PC-3 (cell line): ENCODE measurements around the gene PLEKHH1. TPM values are rescaled to one million over a fixed set of nuclear protein-coding genes. Genes with fewer than 3 reads are reported as not detected.

Source experiments
- ATAC-seq: fragments of 200-7000 bp; cut with Tn5 transposase; 2 replicates; pipeline ENCODE4 v1.9.1; 2020; ENCODE audit warnings: mild to moderate bottlenecking, moderate library complexity
- BruUV-seq: library from RNA; stranded (reverse); fragments of 400-500 nt; replicated peaks from 2 replicates; lab custom pipeline; 2021; lab: Mats Ljungman, UMichigan
- CTCF ChIA-PET: fragments of 300-600 bp; sonication (Branson Sonifier 250); formaldehyde crosslinking; loops from one replicate; lab custom pipeline; 2022; ENCODE audit warnings: antibody characterized with exemption; lab: Charles Lee
- POLR2A ChIA-PET: fragments of 300-600 bp; sonication (Branson Sonifier 250); formaldehyde crosslinking; loops from one replicate; lab custom pipeline; 2022; ENCODE audit warnings: antibody characterized with exemption; ENCODE audit not compliant: unreplicated experiment; lab: Charles Lee
- DNase-seq: peaks from one replicate; pipeline ENCODE4 v3.0.0-alpha.2; 2015
- H2AFZ ChIP-seq: fragments of 300-600 bp; sonication (generic); 2 replicates; pipeline ENCODE4 v1.6.0; 2016; ENCODE audit warnings: antibody characterized with exemption, low read length
- H3F3A ChIP-seq: fragments of 300-600 bp; sonication (generic); one replicate; pipeline ENCODE4 v1.6.0; 2017; ENCODE audit warnings: antibody characterized with exemption, low read length, control low read depth, mild to moderate bottlenecking; ENCODE audit not compliant: unreplicated experiment
- H3K27ac ChIP-seq: fragments of 300-600 bp; sonication (generic); 2 replicates; pipeline ENCODE4 v1.5.1; 2016; ENCODE audit warnings: mild to moderate bottlenecking, low read length
- H3K27me3 ChIP-seq: fragments of 300-600 bp; sonication (generic); 2 replicates; pipeline ENCODE4 v1.6.1; 2016; ENCODE audit warnings: low read length, mixed read lengths
- H3K36me3 ChIP-seq: fragments of 300-600 bp; sonication (generic); 2 replicates; pipeline ENCODE4 v1.6.1; 2016; ENCODE audit warnings: low read depth, mixed run types, low read length, mixed read lengths
- H3K4me1 ChIP-seq: fragments of 300-600 bp; sonication (generic); 2 replicates; pipeline ENCODE4 v1.5.1; 2016; ENCODE audit warnings: low read length; ENCODE audit not compliant: insufficient read depth
- H3K4me2 ChIP-seq: fragments of 300-600 bp; sonication (generic); 2 replicates; pipeline ENCODE4 v1.6.0; 2016; ENCODE audit warnings: low read length
- H3K4me3 ChIP-seq: fragments of 300-600 bp; sonication (generic); 2 replicates; pipeline ENCODE4 v1.5.1; 2016; ENCODE audit warnings: mild to moderate bottlenecking, low read length, mixed read lengths
- H3K79me2 ChIP-seq: fragments of 300-600 bp; sonication (generic); 2 replicates; pipeline ENCODE4 v1.6.1; 2017; ENCODE audit warnings: low read length, mixed read lengths
- H3K9ac ChIP-seq: fragments of 300-600 bp; sonication (generic); 2 replicates; pipeline ENCODE4 v1.6.0; 2016; ENCODE audit warnings: mild to moderate bottlenecking, low read length
- H3K9me2 ChIP-seq: fragments of 300-600 bp; sonication (generic); replicated peaks from 2 replicates; pipeline ENCODE4 v1.6.1; 2016; ENCODE audit warnings: mixed run types, low read length, mixed read lengths
- H3K9me3 ChIP-seq: fragments of 300-600 bp; sonication (generic); 2 replicates; pipeline ENCODE4 v1.6.1; 2016; ENCODE audit warnings: low read length, mixed read lengths
- H4K20me1 ChIP-seq: fragments of 300-600 bp; sonication (generic); 2 replicates; pipeline ENCODE4 v1.6.1; 2016; ENCODE audit warnings: low read length, mixed read lengths
- CTCF ChIP-seq: fragments of 300-600 bp; sonication (generic); conservative IDR thresholded peaks from 2 replicates; pipeline ENCODE4 v1.5.1; 2017; ENCODE audit warnings: antibody characterized with exemption, low read depth, mild to moderate bottlenecking, low read length
- EZH2 ChIP-seq: fragments of 300-600 bp; sonication (generic); IDR thresholded peaks from one replicate; pipeline ENCODE4 v1.6.1; 2017; ENCODE audit warnings: antibody characterized with exemption, mild to moderate bottlenecking, low read length; ENCODE audit not compliant: unreplicated experiment
- EZH2phosphoT487 ChIP-seq: fragments of 300-600 bp; sonication (generic); IDR thresholded peaks from 2 replicates; pipeline ENCODE4 v1.6.1; 2018; ENCODE audit warnings: mild to moderate bottlenecking, antibody characterized with exemption, low read length, borderline replicate concordance
- intact Hi-C: fragments of 100-400 bp; cut with micrococcal nuclease; formaldehyde crosslinking; loops from 2 replicates; pipeline ENCODE4 v1.9.0; 2023
- total RNA-seq: library from RNA; depleted of rRNA; stranded (reverse); fragments of >200 nt; gene quantifications from 2 replicates; pipeline ENCODE4 v1.2.3, GENCODE V29; 2014

Gene PLEKHH1
- total RNA-seq, 1 experiment from 2014 or later, result 11.1 TPM

GRCh38 chr14:67575684-67576083 is 42.6 kb downstream of the PLEKHH1 start:
- H4K20me1 ChIP-seq, result no peaks in the 10 kb centered on the region
- BruUV-seq, result no TSS peak
- no peaks in the 10 kb centered on the region for H3K4me1 ChIP-seq
- H3K79me2 ChIP-seq, result no peaks in the 10 kb centered on the region
- H3K9me2 ChIP-seq, result no peaks in the 10 kb centered on the region
- no peak overlapping the region for H3K27ac ChIP-seq
- no peak overlapping the region for H3K4me2 ChIP-seq
- H3F3A ChIP-seq, result no peaks in the 10 kb centered on the region
- no peaks in the 10 kb centered on the region for H3K36me3 ChIP-seq
- TF ChIP-seq CTCF, result no peak
- TF ChIP-seq EZH2phosphoT487, result no peak
- TF ChIP-seq EZH2, result no peak
- H2AFZ ChIP-seq, result no peak overlapping the region
- H3K9me3 ChIP-seq, result no peaks in the 10 kb centered on the region
- DNase-seq (no peak), ATAC-seq (no peak)
- no peak overlapping the region for H3K9ac ChIP-seq
- POLR2A ChIA-PET, result no interaction called here
- CTCF ChIA-PET, result interaction anchor here (0.7 kb wide), 1 partner anchor 49 kb away, joined by 4 read pairs; no protein-coding TSS in a partner anchor
- intact Hi-C loops, result no loop called here
- no peaks in the 10 kb centered on the region for H3K27me3 ChIP-seq
- H3K4me3 ChIP-seq, result no peak overlapping the region

DNA sequence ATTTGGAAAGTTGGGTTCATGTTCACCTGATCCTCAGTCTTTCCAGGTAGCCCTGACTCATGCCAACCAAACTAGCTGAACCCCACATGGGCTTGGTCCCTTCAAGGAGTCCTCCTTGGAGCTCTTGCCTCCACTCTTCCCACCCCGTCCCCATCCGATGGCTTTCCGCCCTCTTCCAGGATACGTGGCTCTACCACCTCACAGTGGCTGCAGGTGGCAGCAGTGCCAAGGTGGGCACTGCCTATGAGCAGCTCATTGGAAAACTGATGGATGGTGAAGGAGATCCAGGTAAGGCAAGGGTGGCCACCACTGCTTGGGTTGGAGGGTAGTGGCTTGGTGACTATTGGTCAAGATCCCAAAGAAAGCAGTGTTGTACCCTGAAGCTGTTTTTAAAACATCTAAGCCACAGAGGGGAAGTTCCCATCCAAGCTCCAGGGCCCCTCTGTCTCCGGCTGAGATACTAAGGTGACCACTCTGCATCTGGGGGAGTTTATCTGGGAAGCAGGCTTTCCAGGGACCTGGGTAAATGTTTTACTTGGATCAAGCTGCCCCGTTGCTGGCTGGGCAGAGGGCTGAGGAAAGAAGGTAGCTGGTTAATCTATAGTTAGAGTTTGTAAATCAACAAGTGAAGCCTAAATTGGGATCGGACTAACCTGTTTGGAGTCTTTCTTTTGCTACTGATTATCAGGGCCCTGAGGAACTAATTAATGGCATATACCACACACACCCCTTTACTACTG is 43.3 kb downstream of the PLEKHH1 start:
- Histone ChIP-seq H2AFZ (no peak overlapping the region), H3F3A (no peaks in the 10 kb centered on the region), H3K9me2 (no peaks in the 10 kb centered on the region), H3K79me2 (no peaks in the 10 kb centered on the region), H3K27me3 (no peaks in the 10 kb centered on the region), H3K36me3 (no peaks in the 10 kb centered on the region), H3K4me3 (no peak overlapping the region), H3K9ac (no peak overlapping the region), H3K4me2 (no peak overlapping the region), H3K4me1 (no peaks in the 10 kb centered on the region), H4K20me1 (no peaks in the 10 kb centered on the region), H3K27ac (no peak overlapping the region), H3K9me3 (no peaks in the 10 kb centered on the region)
- POLR2A ChIA-PET, result no interaction called here
- intact Hi-C loops, result no loop called here
- TF ChIP-seq EZH2phosphoT487 (no peak), EZH2 (no peak), CTCF (no peak)
- DNase-seq, result no peak
- CTCF ChIA-PET, result interaction anchor here (0.7 kb wide), 1 partner anchor 49 kb away, joined by 4 read pairs; no protein-coding TSS in a partner anchor
- BruUV-seq, result no TSS peak
- no peak for ATAC-seq

GRCh38 chr14:67577181-67577808 is 44.2 kb downstream of the PLEKHH1 start:
- no peaks in the 10 kb centered on the region for H3F3A ChIP-seq
- H3K4me2 ChIP-seq, result no peak overlapping the region
- H4K20me1 ChIP-seq, result no peaks in the 10 kb centered on the region
- DNase-seq (no peak), ATAC-seq (no peak)
- no TSS peak for BruUV-seq
- no peaks in the 10 kb centered on the region for H3K9me2 ChIP-seq
- no peak overlapping the region for H3K27ac ChIP-seq
- ChIA-PET CTCF (interaction anchor here (1.2 kb wide), 1 partner anchor 90 kb away, joined by 3 read pairs; no protein-coding TSS in a partner anchor), POLR2A (no interaction called here)
- no peak overlapping the region for H3K9ac ChIP-seq
- no peak overlapping the region for H3K4me3 ChIP-seq
- H3K9me3 ChIP-seq, result no peaks in the 10 kb centered on the region
- intact Hi-C loops, result no loop called here
- no peak for TF ChIP-seq EZH2phosphoT487
- no peak for TF ChIP-seq CTCF
- TF ChIP-seq EZH2, result no peak
- no peaks in the 10 kb centered on the region for H3K79me2 ChIP-seq
- no peak overlapping the region for H2AFZ ChIP-seq
- no peaks in the 10 kb centered on the region for H3K36me3 ChIP-seq
- H3K4me1 ChIP-seq, result no peaks in the 10 kb centered on the region
- H3K27me3 ChIP-seq, result no peaks in the 10 kb centered on the region
